OCI-LY1 (cell line): ENCODE measurements around the gene IGSF8.

Experiments
- H2AFZ ChIP-seq: fragments of 200-600 bp; sonication (generic), shearing (Covaris generic); 2 replicates; pipeline ENCODE4 v1.6.0; 2014; ENCODE audit warnings: antibody characterized with exemption, mild to moderate bottlenecking, low read length
- H3F3A ChIP-seq: fragments of 200-600 bp; sonication (generic), shearing (Covaris generic); 2 replicates; pipeline ENCODE4 v1.6.0; 2014; ENCODE audit warnings: mild to moderate bottlenecking, antibody characterized with exemption, low read length, moderate library complexity; ENCODE audit not compliant: insufficient read depth
- H3K27ac ChIP-seq: fragments of 200-600 bp; sonication (generic); 2 replicates; pipeline ENCODE4 v1.5.1; 2014; ENCODE audit warnings: low read length, mixed run types, mild to moderate bottlenecking, low read depth; ENCODE audit not compliant: poor library complexity, severe bottlenecking
- H3K27me3 ChIP-seq: fragments of 200-600 bp; sonication (generic); 2 replicates; pipeline ENCODE4 v1.6.0; 2014; ENCODE audit warnings: antibody characterized with exemption, mild to moderate bottlenecking, low read length, moderate library complexity; ENCODE audit not compliant: insufficient read depth
- H3K36me3 ChIP-seq: fragments of 200-600 bp; sonication (generic); 2 replicates; pipeline ENCODE4 v1.6.1; 2014; ENCODE audit warnings: mild to moderate bottlenecking, antibody characterized with exemption, low read length, moderate library complexity, mixed read lengths; ENCODE audit not compliant: insufficient read depth
- H3K4me1 ChIP-seq: fragments of 200-600 bp; sonication (generic); 2 replicates; pipeline ENCODE4 v1.5.1; 2014; ENCODE audit warnings: mild to moderate bottlenecking, low read length, moderate library complexity; ENCODE audit not compliant: insufficient read depth, severe bottlenecking
- H3K4me2 ChIP-seq: fragments of 200-600 bp; sonication (generic), shearing (Covaris generic); 2 replicates; pipeline ENCODE4 v1.6.1; 2014; ENCODE audit warnings: low read length
- H3K4me3 ChIP-seq: fragments of 200-600 bp; sonication (generic); 2 replicates; pipeline ENCODE4 v1.5.1; 2014; ENCODE audit warnings: low read length, low read depth, mild to moderate bottlenecking, mixed read lengths; ENCODE audit not compliant: poor library complexity, severe bottlenecking
- H3K79me2 ChIP-seq: fragments of 200-600 bp; shearing (Covaris generic); 2 replicates; pipeline ENCODE4 v1.6.1; 2016; ENCODE audit warnings: mixed run types, low read length, mixed read lengths; ENCODE audit not compliant: insufficient read depth
- H3K9ac ChIP-seq: fragments of 200-600 bp; sonication (generic), shearing (Covaris generic); 2 replicates; pipeline ENCODE4 v1.6.1; 2014; ENCODE audit warnings: mild to moderate bottlenecking, low read length, mixed read lengths
- H3K9me2 ChIP-seq: fragments of 200-600 bp; sonication (generic), shearing (Covaris generic); 2 replicates; pipeline ENCODE4 v1.6.1; 2014; ENCODE audit warnings: low read depth, mild to moderate bottlenecking, low read length, mixed read lengths
- H3K9me3 ChIP-seq: fragments of 200-600 bp; shearing (Covaris generic); 2 replicates; pipeline ENCODE4 v1.6.1; 2014; ENCODE audit warnings: low read length, mixed read lengths
- H4K20me1 ChIP-seq: fragments of 200-600 bp; sonication (generic), shearing (Covaris generic); 2 replicates; pipeline ENCODE4 v1.6.0; 2016; ENCODE audit warnings: mild to moderate bottlenecking, low read length; ENCODE audit not compliant: insufficient read depth
- EZH2 ChIP-seq: fragments of 200-600 bp; sonication (generic), shearing (Covaris generic); IDR thresholded peaks from 2 replicates; pipeline ENCODE4 v1.8.0; 2017; ENCODE audit warnings: borderline replicate concordance, mixed run types, mild to moderate bottlenecking, antibody characterized with exemption, low read length, moderate library complexity, mixed read lengths
- TF ChIP-seq, protein P1 (sequence below): fragments of 200-600 bp; sonication (generic), shearing (Covaris generic); IDR thresholded peaks from 2 replicates; pipeline ENCODE4 v1.5.1; 2017; ENCODE audit warnings: mild to moderate bottlenecking, antibody characterized with exemption, low read length, moderate library complexity, mixed read lengths

IGSF8 gene

DNA sequence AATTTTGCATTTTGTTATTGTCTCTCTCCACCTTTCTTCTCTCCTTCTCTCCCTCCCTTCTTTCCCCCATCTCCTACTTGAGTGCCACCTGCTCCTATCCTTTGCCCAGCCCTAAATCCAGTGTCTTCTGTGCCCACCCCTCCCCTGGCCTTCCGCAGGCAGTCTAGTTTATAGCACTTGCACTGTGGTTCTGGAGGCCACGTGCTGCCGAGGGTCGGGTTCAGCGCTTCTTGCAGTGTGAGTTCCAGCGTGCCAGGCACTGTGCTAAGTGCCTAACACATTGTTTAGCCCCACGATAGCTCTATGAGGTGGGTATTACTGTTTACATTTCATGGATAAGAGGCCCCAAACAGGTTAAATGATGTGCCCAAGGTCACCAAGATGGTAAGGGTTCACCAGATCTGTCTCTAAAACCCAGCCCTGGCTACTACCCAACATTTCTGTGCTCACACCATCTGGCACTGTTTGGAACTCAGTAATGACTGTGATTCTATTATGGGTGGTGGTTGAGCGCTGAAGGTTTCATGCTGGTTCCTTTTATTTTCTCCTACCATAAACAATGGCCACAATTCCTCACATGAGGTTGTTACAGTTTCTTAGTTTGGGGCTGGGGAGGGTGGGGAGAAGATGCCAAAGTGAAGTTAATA is 38.9 kb upstream of the IGSF8 start:
- no peak overlapping the region for H3K4me2 ChIP-seq
- H3K9ac ChIP-seq = no peak overlapping the region
- H3K79me2 ChIP-seq = no peaks in the 10 kb centered on the region
- H3K9me3 ChIP-seq = no peaks in the 10 kb centered on the region
- H2AFZ ChIP-seq = no peak overlapping the region
- H3K4me3 ChIP-seq = no peak overlapping the region
- no peaks in the 10 kb centered on the region for H3K4me1 ChIP-seq
- H3F3A ChIP-seq = no peaks in the 10 kb centered on the region
- H3K36me3 ChIP-seq = no peaks in the 10 kb centered on the region
- H3K9me2 ChIP-seq = no peaks in the 10 kb centered on the region
- H3K27ac ChIP-seq = no peak overlapping the region
- TF ChIP-seq, protein P1, sequence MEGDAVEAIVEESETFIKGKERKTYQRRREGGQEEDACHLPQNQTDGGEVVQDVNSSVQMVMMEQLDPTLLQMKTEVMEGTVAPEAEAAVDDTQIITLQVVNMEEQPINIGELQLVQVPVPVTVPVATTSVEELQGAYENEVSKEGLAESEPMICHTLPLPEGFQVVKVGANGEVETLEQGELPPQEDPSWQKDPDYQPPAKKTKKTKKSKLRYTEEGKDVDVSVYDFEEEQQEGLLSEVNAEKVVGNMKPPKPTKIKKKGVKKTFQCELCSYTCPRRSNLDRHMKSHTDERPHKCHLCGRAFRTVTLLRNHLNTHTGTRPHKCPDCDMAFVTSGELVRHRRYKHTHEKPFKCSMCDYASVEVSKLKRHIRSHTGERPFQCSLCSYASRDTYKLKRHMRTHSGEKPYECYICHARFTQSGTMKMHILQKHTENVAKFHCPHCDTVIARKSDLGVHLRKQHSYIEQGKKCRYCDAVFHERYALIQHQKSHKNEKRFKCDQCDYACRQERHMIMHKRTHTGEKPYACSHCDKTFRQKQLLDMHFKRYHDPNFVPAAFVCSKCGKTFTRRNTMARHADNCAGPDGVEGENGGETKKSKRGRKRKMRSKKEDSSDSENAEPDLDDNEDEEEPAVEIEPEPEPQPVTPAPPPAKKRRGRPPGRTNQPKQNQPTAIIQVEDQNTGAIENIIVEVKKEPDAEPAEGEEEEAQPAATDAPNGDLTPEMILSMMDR = no peak
- TF ChIP-seq EZH2 = no peak
- H3K27me3 ChIP-seq = peaks cover 4% of the 10 kb centered on the region; the same call in 1 of the 2 replicates
- H4K20me1 ChIP-seq = no peaks in the 10 kb centered on the region

DNA sequence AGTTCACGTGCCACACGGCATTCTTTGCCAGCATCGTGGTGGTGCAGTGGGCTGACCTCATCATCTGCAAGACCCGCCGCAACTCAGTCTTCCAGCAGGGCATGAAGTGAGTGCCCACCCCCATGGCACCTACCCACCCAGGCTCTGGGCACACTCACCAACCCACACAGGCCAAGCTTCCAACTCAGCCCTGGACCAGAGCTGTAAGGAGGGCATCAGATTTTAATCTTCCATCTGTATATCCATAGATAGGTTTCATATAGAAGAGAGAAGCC is 38.4 kb upstream of the IGSF8 start:
- no peak overlapping the region for H3K4me2 ChIP-seq
- no peaks in the 10 kb centered on the region for H3K36me3 ChIP-seq
- no peaks in the 10 kb centered on the region for H3K9me3 ChIP-seq
- peaks cover 5% of the 10 kb centered on the region; the same call in 1 of the 2 replicates for H3K27me3 ChIP-seq
- no peak overlapping the region for H3K27ac ChIP-seq
- H3K4me1 ChIP-seq = no peaks in the 10 kb centered on the region
- H3K9ac ChIP-seq = no peak overlapping the region
- H4K20me1 ChIP-seq = no peaks in the 10 kb centered on the region
- no peak overlapping the region for H2AFZ ChIP-seq
- TF ChIP-seq EZH2 = no peak
- TF ChIP-seq, protein P1 = no peak
- H3K9me2 ChIP-seq = no peaks in the 10 kb centered on the region
- no peak overlapping the region for H3K4me3 ChIP-seq
- no peaks in the 10 kb centered on the region for H3K79me2 ChIP-seq
- no peaks in the 10 kb centered on the region for H3F3A ChIP-seq

DNA sequence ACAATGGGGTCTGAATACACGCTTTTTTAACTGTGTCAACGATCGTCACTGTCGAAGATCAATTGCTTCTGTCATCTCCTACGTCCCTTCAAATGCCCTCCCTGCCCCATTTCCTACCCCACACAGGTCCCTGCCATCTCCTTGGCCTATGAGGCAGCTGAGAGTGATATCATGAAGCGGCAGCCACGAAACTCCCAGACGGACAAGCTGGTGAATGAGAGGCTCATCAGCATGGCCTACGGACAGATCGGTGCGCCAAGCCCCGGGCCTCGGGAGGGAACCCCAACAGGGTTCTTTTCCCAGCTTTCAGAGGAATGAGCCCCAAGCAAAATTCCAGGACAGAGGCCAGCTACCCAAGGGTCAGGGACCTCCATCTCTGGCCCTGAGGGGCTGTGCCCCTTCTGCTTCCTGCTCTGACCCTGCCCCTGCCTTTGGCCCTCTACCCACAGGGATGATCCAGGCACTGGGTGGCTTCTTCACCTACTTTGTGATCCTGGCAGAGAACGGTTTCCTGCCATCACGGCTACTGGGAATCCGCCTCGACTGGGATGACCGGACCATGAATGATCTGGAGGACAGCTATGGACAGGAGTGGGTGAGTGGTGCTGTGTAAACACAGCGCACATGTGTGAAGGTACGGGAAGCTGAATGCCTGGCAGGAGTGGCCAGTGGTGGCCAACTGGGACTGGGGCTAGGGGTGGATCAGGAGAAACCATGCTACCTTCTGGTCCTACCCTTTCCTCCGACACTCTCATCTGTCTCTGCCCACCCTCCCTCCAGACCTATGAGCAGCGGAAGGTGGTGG is 37.9 kb upstream of the IGSF8 start:
- no peak overlapping the region for H3K4me2 ChIP-seq
- no peaks in the 10 kb centered on the region for H3F3A ChIP-seq
- H4K20me1 ChIP-seq = no peaks in the 10 kb centered on the region
- peaks cover 7% of the 10 kb centered on the region; the same call in 1 of the 2 replicates for H3K27me3 ChIP-seq
- no peaks in the 10 kb centered on the region for H3K9me2 ChIP-seq
- H3K9me3 ChIP-seq = no peaks in the 10 kb centered on the region
- H3K4me1 ChIP-seq = no peaks in the 10 kb centered on the region
- TF ChIP-seq, protein P1 = no peak
- TF ChIP-seq EZH2 = no peak
- no peak overlapping the region for H3K9ac ChIP-seq
- H3K27ac ChIP-seq = no peak overlapping the region
- H3K36me3 ChIP-seq = no peaks in the 10 kb centered on the region
- no peak overlapping the region for H3K4me3 ChIP-seq
- no peaks in the 10 kb centered on the region for H3K79me2 ChIP-seq
- no peak overlapping the region for H2AFZ ChIP-seq
